GM19035 (cell line): ENCODE results near the gene TXN.
"Not testable (repeated sequence)": the region's sequence is repeated elsewhere in the genome, so short reads cannot be mapped to it uniquely, and the experiment has no call there.

Experiments
- ATAC-seq: cut with Tn5 transposase; IDR thresholded peaks from one replicate; pipeline ENCODE4 v1.9.1; 2021; ENCODE audit not compliant: unreplicated experiment

Gene TXN

GRCh38 chr9:110257956-110258355 lies 1.6 kb upstream of the TXN start:
- ATAC-seq = no peak

- ATAC-seq = peak; percentile 1
Observed at GRCh38 chr9:110257097-110257841, 962 bp upstream of the TXN start.

GRCh38 chr9:110255463-110256379 lies 586 bp downstream of the TXN start:
- peak; percentile 25 for ATAC-seq

- no peak for ATAC-seq
Observed at GRCh38 chr9:110255034-110255462, 1.3 kb downstream of the TXN start.

- ATAC-seq = no peak
Observed at GRCh38 chr9:110254500-110254899, 1.8 kb downstream of the TXN start.

- ATAC-seq = no peak
Observed at GRCh38 chr9:110252509-110253139, 3.7 kb downstream of the TXN start.

GRCh38 chr9:110251770-110252169 lies 4.5 kb downstream of the TXN start:
- not testable (repeated sequence) for ATAC-seq

GRCh38 chr9:110251212-110251611 lies 5.1 kb downstream of the TXN start:
- ATAC-seq = no peak

- ATAC-seq = no peak
Observed at GRCh38 chr9:110249603-110250002, 6.7 kb downstream of the TXN start.

GRCh38 chr9:110248361-110248760 lies 7.9 kb downstream of the TXN start:
- no peak for ATAC-seq

- ATAC-seq = no peak
Observed at GRCh38 chr9:110246214-110246613, 10.1 kb downstream of the TXN start.

GRCh38 chr9:110244616-110245015 lies 11.7 kb downstream of the TXN start:
- no peak for ATAC-seq

- ATAC-seq = no peak
Observed at GRCh38 chr9:110241858-110242321, 14.4 kb downstream of the TXN start.

- ATAC-seq = no peak
Observed at GRCh38 chr9:110241260-110241857, 14.9 kb downstream of the TXN start.

GRCh38 chr9:110240198-110240597 lies 16.1 kb downstream of the TXN start:
- no peak for ATAC-seq

GRCh38 chr9:110228321-110228720 lies 28.0 kb downstream of the TXN start:
- ATAC-seq = no peak

GRCh38 chr9:110224583-110224982 lies 31.7 kb downstream of the TXN start:
- ATAC-seq = no peak

GRCh38 chr9:110220809-110221208 lies 35.5 kb downstream of the TXN start:
- no peak for ATAC-seq

GRCh38 chr9:110217656-110218099 lies 38.6 kb downstream of the TXN start:
- ATAC-seq = no peak

- no peak for ATAC-seq
Observed at GRCh38 chr9:110214586-110215355, 41.5 kb downstream of the TXN start.
